ENCODE results near the gene PLXDC2.

PLXDC2 gene

GRCh38 chr10:20059084-20059835, 243.0 kb downstream of the PLXDC2 start:
- H3K27ac ChIP-seq (ENCODE audit: low read depth, low read length) = no peak overlapping the region
- H3K36me3 ChIP-seq (ENCODE audit: insufficient read depth, low read length) = peaks cover 2% of the 10 kb centered on the region; the same call in 1 of the 2 replicates
- WGBS = 62% methylated on average over 3 of the region's 3 CpGs
- no peaks in the 10 kb centered on the region for H3K27me3 ChIP-seq (ENCODE audit: insufficient read depth, low read length)
- H3K4me3 ChIP-seq (ENCODE audit: low read length) = no peak overlapping the region
- no peaks in the 10 kb centered on the region; the same call in 1 of the 2 replicates for H3K4me1 ChIP-seq (ENCODE audit: insufficient read depth, low read length)
- H3K9me3 ChIP-seq (ENCODE audit: insufficient read depth, low read depth, low read length) = peaks cover 7% of the 10 kb centered on the region
- H3K9ac ChIP-seq (ENCODE audit: low read depth, low read length) = no peak overlapping the region

GRCh38 chr10:20065814-20066213, 249.6 kb downstream of the PLXDC2 start:
- 94% methylated on average over 6 of the region's 6 CpGs for WGBS

GRCh38 chr10:20073167-20073566, 256.9 kb downstream of the PLXDC2 start:
- Histone ChIP-seq H3K9ac (ENCODE audit: low read depth, low read length) (no peak overlapping the region), H3K36me3 (ENCODE audit: insufficient read depth, low read length) (peaks cover 16% of the 10 kb centered on the region), H3K4me1 (ENCODE audit: insufficient read depth, low read length) (0 out of 2 replicates have a peak, but pooled peaks cover 3% of the 10 kb centered on the region), H3K4me3 (ENCODE audit: low read length) (no peak overlapping the region), H3K9me3 (ENCODE audit: insufficient read depth, low read depth, low read length) (no peaks in the 10 kb centered on the region), H3K27ac (ENCODE audit: low read depth, low read length) (no peak overlapping the region), H3K27me3 (ENCODE audit: insufficient read depth, low read length) (no peaks in the 10 kb centered on the region)
- no CpG with 5 or more reads among the region's 2 CpGs for WGBS

More at GRCh38 chr10:20065814-20066213, 249.6 kb downstream of the PLXDC2 start:
- H3K27ac ChIP-seq (ENCODE audit: low read depth, low read length) = no peak overlapping the region
- H3K27me3 ChIP-seq (ENCODE audit: insufficient read depth, low read length) = no peaks in the 10 kb centered on the region
- H3K36me3 ChIP-seq (ENCODE audit: insufficient read depth, low read length) = peaks cover 17% of the 10 kb centered on the region
- H3K4me3 ChIP-seq (ENCODE audit: low read length) = no peak overlapping the region
- H3K9me3 ChIP-seq (ENCODE audit: insufficient read depth, low read depth, low read length) = peaks cover 5% of the 10 kb centered on the region
- no peaks in the 10 kb centered on the region for H3K4me1 ChIP-seq (ENCODE audit: insufficient read depth, low read length)
- no peak overlapping the region for H3K9ac ChIP-seq (ENCODE audit: low read depth, low read length)

- WGBS = 90% methylated on average over 1 of the region's 1 CpG
- no peaks in the 10 kb centered on the region for H3K27me3 ChIP-seq (ENCODE audit: insufficient read depth, low read length)
- H3K4me3 ChIP-seq (ENCODE audit: low read length) = no peak overlapping the region
- H3K9ac ChIP-seq (ENCODE audit: low read depth, low read length) = no peak overlapping the region
- H3K27ac ChIP-seq (ENCODE audit: low read depth, low read length) = no peak overlapping the region
- H3K4me1 ChIP-seq (ENCODE audit: insufficient read depth, low read length) = 0 out of 2 replicates have a peak, but pooled peaks cover 3% of the 10 kb centered on the region
- no peaks in the 10 kb centered on the region for H3K9me3 ChIP-seq (ENCODE audit: insufficient read depth, low read depth, low read length)
- H3K36me3 ChIP-seq (ENCODE audit: insufficient read depth, low read length) = 0 out of 2 replicates have a peak, but pooled peaks cover 3% of the 10 kb centered on the region
Observed at GRCh38 chr10:20075713-20076112, 259.5 kb downstream of the PLXDC2 start.

- WGBS = 92% methylated on average over 2 of the region's 2 CpGs
- Histone ChIP-seq H3K4me1 (ENCODE audit: insufficient read depth, low read length) (no peaks in the 10 kb centered on the region), H3K9ac (ENCODE audit: low read depth, low read length) (no peak overlapping the region), H3K36me3 (ENCODE audit: insufficient read depth, low read length) (no peaks in the 10 kb centered on the region), H3K27me3 (ENCODE audit: insufficient read depth, low read length) (no peaks in the 10 kb centered on the region), H3K9me3 (ENCODE audit: insufficient read depth, low read depth, low read length) (no peaks in the 10 kb centered on the region), H3K4me3 (ENCODE audit: low read length) (no peak overlapping the region), H3K27ac (ENCODE audit: low read depth, low read length) (no peak overlapping the region)
Observed at GRCh38 chr10:20084451-20084850, 268.2 kb downstream of the PLXDC2 start.

GRCh38 chr10:20085115-20085514, 268.9 kb downstream of the PLXDC2 start:
- no peak overlapping the region for H3K9ac ChIP-seq (ENCODE audit: low read depth, low read length)
- no peak overlapping the region for H3K4me3 ChIP-seq (ENCODE audit: low read length)
- H3K27ac ChIP-seq (ENCODE audit: low read depth, low read length) = no peak overlapping the region
- WGBS = 93% methylated on average over 5 of the region's 5 CpGs
- H3K4me1 ChIP-seq (ENCODE audit: insufficient read depth, low read length) = no peaks in the 10 kb centered on the region
- no peaks in the 10 kb centered on the region for H3K9me3 ChIP-seq (ENCODE audit: insufficient read depth, low read depth, low read length)
- no peaks in the 10 kb centered on the region for H3K36me3 ChIP-seq (ENCODE audit: insufficient read depth, low read length)
- no peaks in the 10 kb centered on the region for H3K27me3 ChIP-seq (ENCODE audit: insufficient read depth, low read length)

- no peak overlapping the region for H3K27ac ChIP-seq (ENCODE audit: low read depth, low read length)
- no peaks in the 10 kb centered on the region for H3K9me3 ChIP-seq (ENCODE audit: insufficient read depth, low read depth, low read length)
- H3K27me3 ChIP-seq (ENCODE audit: insufficient read depth, low read length) = no peaks in the 10 kb centered on the region
- H3K4me3 ChIP-seq (ENCODE audit: low read length) = no peak overlapping the region
- WGBS = 100% methylated on average over 1 of the region's 2 CpGs
- no peak overlapping the region for H3K9ac ChIP-seq (ENCODE audit: low read depth, low read length)
- H3K4me1 ChIP-seq (ENCODE audit: insufficient read depth, low read length) = no peaks in the 10 kb centered on the region
- H3K36me3 ChIP-seq (ENCODE audit: insufficient read depth, low read length) = no peaks in the 10 kb centered on the region
Observed at GRCh38 chr10:20087353-20087752, 271.1 kb downstream of the PLXDC2 start.

- Histone ChIP-seq H3K9ac (ENCODE audit: low read depth, low read length) (no peak overlapping the region), H3K9me3 (ENCODE audit: insufficient read depth, low read depth, low read length) (0 out of 2 replicates have a peak, but pooled peaks cover 2% of the 10 kb centered on the region), H3K4me1 (ENCODE audit: insufficient read depth, low read length) (no peaks in the 10 kb centered on the region), H3K27ac (ENCODE audit: low read depth, low read length) (no peak overlapping the region), H3K27me3 (ENCODE audit: insufficient read depth, low read length) (no peaks in the 10 kb centered on the region), H3K36me3 (ENCODE audit: insufficient read depth, low read length) (no peaks in the 10 kb centered on the region), H3K4me3 (ENCODE audit: low read length) (no peak overlapping the region)
- no CpG with 5 or more reads among the region's 1 CpG for WGBS
Observed at GRCh38 chr10:20088061-20088701, 271.9 kb downstream of the PLXDC2 start.

GRCh38 chr10:20089879-20090278, 273.6 kb downstream of the PLXDC2 start:
- Histone ChIP-seq H3K9me3 (ENCODE audit: insufficient read depth, low read depth, low read length) (0 out of 2 replicates have a peak, but pooled peaks cover 2% of the 10 kb centered on the region), H3K4me1 (ENCODE audit: insufficient read depth, low read length) (no peaks in the 10 kb centered on the region), H3K27ac (ENCODE audit: low read depth, low read length) (no peak overlapping the region), H3K4me3 (ENCODE audit: low read length) (no peak overlapping the region), H3K9ac (ENCODE audit: low read depth, low read length) (no peak overlapping the region), H3K36me3 (ENCODE audit: insufficient read depth, low read length) (no peaks in the 10 kb centered on the region), H3K27me3 (ENCODE audit: insufficient read depth, low read length) (no peaks in the 10 kb centered on the region)
- WGBS = 92% methylated on average over 3 of the region's 3 CpGs

- Histone ChIP-seq H3K4me1 (ENCODE audit: insufficient read depth, low read length) (no peaks in the 10 kb centered on the region), H3K4me3 (ENCODE audit: low read length) (no peak overlapping the region), H3K9me3 (ENCODE audit: insufficient read depth, low read depth, low read length) (0 out of 2 replicates have a peak, but pooled peaks cover 2% of the 10 kb centered on the region), H3K9ac (ENCODE audit: low read depth, low read length) (no peak overlapping the region), H3K27ac (ENCODE audit: low read depth, low read length) (no peak overlapping the region), H3K36me3 (ENCODE audit: insufficient read depth, low read length) (no peaks in the 10 kb centered on the region), H3K27me3 (ENCODE audit: insufficient read depth, low read length) (no peaks in the 10 kb centered on the region)
- 94% methylated on average over 2 of the region's 3 CpGs for WGBS
Observed at GRCh38 chr10:20090831-20091230, 274.6 kb downstream of the PLXDC2 start.

GRCh38 chr10:20091698-20092097, 275.5 kb downstream of the PLXDC2 start:
- H3K9me3 ChIP-seq (ENCODE audit: insufficient read depth, low read depth, low read length) = 0 out of 2 replicates have a peak, but pooled peaks cover 2% of the 10 kb centered on the region
- H3K4me3 ChIP-seq (ENCODE audit: low read length) = no peak overlapping the region
- H3K9ac ChIP-seq (ENCODE audit: low read depth, low read length) = no peak overlapping the region
- no peaks in the 10 kb centered on the region for H3K27me3 ChIP-seq (ENCODE audit: insufficient read depth, low read length)
- H3K36me3 ChIP-seq (ENCODE audit: insufficient read depth, low read length) = no peaks in the 10 kb centered on the region
- 94% methylated on average over 4 of the region's 5 CpGs for WGBS
- 0 out of 2 replicates have a peak, but pooled peaks cover 3% of the 10 kb centered on the region for H3K4me1 ChIP-seq (ENCODE audit: insufficient read depth, low read length)
- no peak overlapping the region for H3K27ac ChIP-seq (ENCODE audit: low read depth, low read length)
